HG03442 (cell line): ENCODE data around the gene SLC5A4.
"Not testable (repeated sequence)": the region's sequence is repeated elsewhere in the genome, so short reads cannot be mapped to it uniquely, and the experiment has no call there.

Experiments
- ATAC-seq: cut with Tn5 transposase; IDR thresholded peaks from one replicate; pipeline ENCODE4 v1.9.1; 2021; ENCODE audit warnings: mild to moderate bottlenecking, moderate library complexity; ENCODE audit not compliant: unreplicated experiment

SLC5A4 gene

DNA sequence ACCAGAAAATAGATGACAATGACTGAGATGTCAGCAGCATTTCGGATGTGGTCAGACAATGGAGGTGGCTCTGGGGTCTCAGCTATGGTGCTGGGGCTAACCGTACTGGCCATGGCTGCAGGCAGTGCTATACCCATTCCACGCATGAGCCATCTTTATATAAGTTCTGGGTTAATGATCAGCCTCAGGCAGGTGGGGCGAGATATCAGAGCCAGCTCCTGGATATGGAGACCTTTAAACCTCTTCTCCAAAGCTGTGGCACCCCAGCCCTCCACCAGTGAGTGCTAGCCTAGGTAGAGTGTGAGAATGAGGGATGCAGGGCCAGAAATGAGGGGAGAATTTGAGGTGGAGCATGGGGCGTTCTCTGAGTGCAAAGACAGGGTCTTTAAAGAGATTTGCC lies at the start of gene SLC5A4:
TSS of gene SLC5A4 (minus strand) at position 131 of the 400 bp plus-strand sequence. CDS start at position 113, 18 bp downstream.
- ATAC-seq, result no peak

DNA sequence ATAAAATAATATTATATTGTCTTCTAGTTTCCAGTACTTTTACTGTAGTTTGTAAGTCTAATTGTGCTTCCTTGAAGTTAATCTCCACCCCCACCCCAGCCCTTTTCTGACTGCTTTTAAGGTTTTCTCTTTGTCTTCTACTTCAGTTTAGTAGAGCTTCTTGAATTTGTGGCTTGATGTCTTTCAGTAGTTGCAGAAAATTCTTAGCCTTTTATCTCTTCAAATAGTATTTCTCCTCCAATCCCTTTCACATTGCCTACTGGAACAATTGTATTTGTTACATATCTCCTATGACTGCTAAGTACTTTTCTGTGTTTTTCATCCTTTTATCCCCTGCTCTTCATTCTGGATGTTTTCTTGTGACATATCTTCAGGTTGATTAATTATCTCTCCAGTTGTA lies 38.8 kb upstream of the SLC5A4 start:
- not testable (repeated sequence) for ATAC-seq

- ATAC-seq, result no peak
Observed at GRCh38 chr22:32286290-32286840, 31.2 kb upstream of the SLC5A4 start.

- ATAC-seq, result no peak
Observed at GRCh38 chr22:32281072-32281471, 25.9 kb upstream of the SLC5A4 start.

GRCh38 chr22:32275353-32275752 lies 20.2 kb upstream of the SLC5A4 start:
- ATAC-seq, result not testable (repeated sequence)

DNA sequence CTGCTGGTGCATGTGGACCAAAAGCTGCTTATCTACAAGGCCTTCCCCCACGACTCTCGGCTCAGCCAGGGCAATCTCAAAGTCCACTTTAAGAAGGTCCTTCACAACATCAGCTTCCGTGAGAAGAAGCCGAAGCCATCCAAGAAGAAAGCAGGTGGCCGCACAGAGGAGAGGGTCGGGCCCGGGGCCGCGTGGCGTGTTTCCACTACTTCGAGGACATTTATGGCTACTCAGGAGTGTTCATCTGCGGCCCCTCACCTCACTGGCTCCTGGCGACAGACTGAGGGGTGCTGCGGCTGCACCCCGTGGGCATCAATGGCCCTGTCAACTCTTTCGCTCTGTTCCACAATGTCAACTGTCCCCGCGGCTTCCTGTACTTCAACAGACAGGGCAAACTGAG lies 16.2 kb upstream of the SLC5A4 start:
- ATAC-seq, result no peak

GRCh38 chr22:32270641-32271369 lies 15.7 kb upstream of the SLC5A4 start:
- ATAC-seq, result no peak

- no peak for ATAC-seq
Observed at GRCh38 chr22:32269316-32269715, 14.2 kb upstream of the SLC5A4 start.

DNA sequence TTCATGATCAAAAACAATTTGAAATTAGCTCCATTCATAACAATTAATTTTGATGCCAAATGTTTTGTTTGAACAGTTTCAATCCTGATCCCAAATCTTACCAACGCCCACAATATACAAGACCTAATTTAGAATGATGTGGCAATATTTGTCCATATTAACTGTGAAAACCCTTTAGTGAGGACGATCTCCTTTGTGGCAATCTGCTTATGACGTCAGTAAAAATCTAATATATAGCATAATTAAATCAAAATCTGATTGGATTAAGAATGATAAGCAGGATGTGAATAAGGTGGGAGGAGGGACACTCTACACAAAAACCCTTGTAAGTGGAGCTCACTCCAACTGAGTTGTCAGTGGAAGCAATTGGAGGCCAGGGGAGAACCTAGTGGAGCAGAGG lies 11.9 kb upstream of the SLC5A4 start:
- no peak for ATAC-seq

DNA sequence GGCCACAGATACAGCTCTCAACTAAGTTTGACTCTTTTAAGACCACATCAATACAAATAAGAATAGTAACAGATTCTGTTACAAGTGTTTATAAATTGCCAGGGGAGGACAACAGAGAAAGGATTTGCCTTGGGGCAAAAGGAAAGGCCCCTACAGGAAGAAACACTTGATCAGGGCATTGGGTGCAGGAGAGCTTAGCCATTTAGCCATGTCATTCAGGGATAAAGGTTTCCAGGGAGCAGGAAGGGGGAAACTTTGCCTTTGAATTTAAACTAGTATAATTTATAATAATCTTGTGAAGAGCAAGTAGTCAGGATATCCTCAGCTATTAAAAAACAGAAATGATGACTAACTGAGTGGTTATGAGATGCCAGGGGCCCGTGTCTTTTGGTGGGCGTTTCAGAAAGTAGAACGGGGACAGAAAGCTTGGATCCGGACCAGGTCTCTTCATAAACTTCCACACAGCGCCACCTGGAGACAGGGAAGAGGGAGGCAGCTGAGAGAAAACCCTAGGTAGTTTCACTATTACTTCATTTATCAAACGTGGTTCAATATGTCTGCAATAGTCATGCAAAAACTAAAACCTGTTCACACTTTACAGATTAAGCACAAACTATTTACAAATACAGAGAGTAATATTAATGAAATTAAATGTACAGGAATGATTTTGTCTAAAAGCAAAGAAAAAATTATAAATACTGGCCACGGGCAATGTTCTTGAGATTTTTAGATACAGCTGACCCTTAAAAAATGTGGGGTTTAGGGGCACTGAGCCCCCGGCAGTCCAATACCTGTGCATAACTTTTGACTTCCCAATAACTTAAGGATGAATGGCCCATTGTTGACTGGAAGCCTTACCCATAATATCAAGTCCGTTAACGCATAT lies 11.0 kb upstream of the SLC5A4 start:
- ATAC-seq, result no peak

DNA sequence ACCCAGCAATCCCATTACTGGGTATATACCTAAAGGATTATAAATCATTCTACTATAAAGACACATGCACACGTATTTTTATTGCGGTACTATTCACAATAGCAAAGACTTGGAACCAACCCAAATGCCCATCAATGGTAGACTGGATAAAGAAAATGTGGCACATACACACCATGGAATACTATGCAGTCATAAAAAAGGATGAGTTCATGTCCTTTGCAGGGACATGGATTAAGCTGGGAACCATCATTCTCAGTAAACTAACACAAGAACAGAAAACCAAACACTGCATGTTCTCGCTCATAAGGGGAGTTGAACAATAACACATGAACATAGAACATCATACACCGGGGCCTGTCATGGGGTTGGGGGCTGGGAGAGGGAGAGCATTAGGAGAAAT lies 8.5 kb upstream of the SLC5A4 start:
- not testable (repeated sequence) for ATAC-seq

DNA sequence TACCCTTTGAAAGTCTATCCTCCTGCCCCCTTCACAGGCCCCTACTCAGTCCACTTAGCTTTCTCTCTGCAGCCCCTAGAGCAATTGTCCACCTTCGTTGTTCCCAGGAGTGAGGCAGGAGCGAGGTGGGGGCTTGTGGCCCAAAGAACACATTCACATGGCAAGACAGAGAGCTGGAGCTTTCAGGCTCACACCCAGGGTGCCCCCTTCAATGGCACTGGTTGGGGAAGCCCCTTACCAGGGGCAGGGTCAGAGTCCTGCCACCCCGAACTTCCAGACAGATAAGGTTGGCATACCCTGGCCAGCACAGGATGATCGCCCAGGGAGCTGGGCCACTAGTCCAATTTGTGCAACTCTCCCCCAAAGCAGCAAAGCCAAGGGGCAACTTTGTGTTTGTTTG lies 6.2 kb upstream of the SLC5A4 start:
- ATAC-seq, result no peak

- ATAC-seq, result no peak
Observed at GRCh38 chr22:32258791-32259190, 3.6 kb upstream of the SLC5A4 start.

GRCh38 chr22:32255726-32256125 lies 579 bp upstream of the SLC5A4 start:
- no peak for ATAC-seq

GRCh38 chr22:32249231-32249630 lies 5.9 kb downstream of the SLC5A4 start:
- no peak for ATAC-seq

DNA sequence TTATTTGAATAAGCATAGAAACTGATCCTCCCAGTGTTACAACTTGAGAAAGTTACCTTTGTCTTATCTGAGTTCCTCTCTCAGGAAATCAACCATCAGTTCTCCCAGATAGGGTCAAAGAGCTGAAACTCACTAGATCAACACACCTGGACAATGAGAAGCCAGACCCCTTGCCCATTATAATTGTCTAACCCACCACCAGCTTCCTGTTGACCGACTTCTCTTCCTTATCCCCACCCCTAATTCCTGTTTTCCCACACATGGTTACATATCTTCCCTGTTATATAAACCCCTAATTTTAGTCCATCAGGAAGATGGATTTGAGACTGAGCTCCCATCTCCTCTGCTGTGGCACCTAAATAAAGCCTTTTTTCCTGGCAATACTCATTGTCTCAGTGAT lies 6.9 kb downstream of the SLC5A4 start:
- no peak for ATAC-seq

DNA sequence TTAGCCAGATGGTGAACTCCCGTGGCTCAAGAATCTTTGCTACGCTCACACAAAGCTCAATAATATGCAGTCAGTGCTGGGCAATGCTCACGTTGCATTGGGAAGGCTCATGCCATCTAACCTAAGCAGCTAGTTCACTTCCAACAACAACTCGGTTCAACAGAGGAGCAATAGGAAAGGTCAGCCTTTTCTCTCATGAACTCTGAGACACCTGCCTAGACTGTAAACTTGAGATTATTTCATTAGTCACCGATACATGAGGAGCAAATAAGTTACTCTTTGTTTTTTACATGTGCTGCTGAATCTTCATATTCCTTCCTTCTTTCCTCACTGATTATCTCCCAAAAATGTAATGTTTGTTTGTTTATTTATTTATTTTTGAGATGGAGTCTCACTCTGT lies 9.0 kb downstream of the SLC5A4 start:
- no peak for ATAC-seq

DNA sequence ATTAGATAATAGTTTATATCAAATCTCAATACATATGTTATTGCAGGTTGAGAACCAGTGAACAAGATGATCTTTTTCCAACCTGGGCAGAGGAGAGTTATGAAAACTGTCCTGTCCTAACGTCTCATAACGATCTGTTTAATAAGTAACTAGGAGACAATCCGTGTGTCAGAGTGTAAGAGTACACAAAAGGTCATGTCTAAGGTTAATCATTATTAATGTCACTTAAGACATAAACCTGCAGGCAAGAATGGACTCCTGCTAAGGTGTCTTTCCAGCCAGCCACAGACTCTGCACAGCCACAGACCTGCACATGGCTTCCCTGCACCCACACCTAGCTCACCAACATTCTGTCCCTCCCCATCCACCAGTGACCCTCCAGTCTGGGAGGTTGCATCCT lies 10.1 kb downstream of the SLC5A4 start:
- no peak for ATAC-seq

- no peak for ATAC-seq
Observed at GRCh38 chr22:32244547-32244946, 10.6 kb downstream of the SLC5A4 start.

GRCh38 chr22:32240461-32240860 lies 14.7 kb downstream of the SLC5A4 start:
- no peak for ATAC-seq

- no peak for ATAC-seq
Observed at GRCh38 chr22:32237906-32238305, 17.2 kb downstream of the SLC5A4 start.

GRCh38 chr22:32236970-32237369 lies 18.2 kb downstream of the SLC5A4 start:
- no peak for ATAC-seq
